Central memory CD4-positive, alpha-beta T cell (primary cell): Measurements from ENCODE around the gene PHC2.
A peak's percentile ranks its signal among the peaks of the same experiment; 100 is the strongest.

Source experiments
- DNase-seq: peaks from one replicate; pipeline ENCODE4 v3.0.0; 2022

Gene PHC2

GRCh38 chr1:33369081-33369480, 61.8 kb downstream of the PHC2 start:
- no peak for DNase-seq

GRCh38 chr1:33368431-33368830, 62.5 kb downstream of the PHC2 start:
- no peak for DNase-seq

DNA sequence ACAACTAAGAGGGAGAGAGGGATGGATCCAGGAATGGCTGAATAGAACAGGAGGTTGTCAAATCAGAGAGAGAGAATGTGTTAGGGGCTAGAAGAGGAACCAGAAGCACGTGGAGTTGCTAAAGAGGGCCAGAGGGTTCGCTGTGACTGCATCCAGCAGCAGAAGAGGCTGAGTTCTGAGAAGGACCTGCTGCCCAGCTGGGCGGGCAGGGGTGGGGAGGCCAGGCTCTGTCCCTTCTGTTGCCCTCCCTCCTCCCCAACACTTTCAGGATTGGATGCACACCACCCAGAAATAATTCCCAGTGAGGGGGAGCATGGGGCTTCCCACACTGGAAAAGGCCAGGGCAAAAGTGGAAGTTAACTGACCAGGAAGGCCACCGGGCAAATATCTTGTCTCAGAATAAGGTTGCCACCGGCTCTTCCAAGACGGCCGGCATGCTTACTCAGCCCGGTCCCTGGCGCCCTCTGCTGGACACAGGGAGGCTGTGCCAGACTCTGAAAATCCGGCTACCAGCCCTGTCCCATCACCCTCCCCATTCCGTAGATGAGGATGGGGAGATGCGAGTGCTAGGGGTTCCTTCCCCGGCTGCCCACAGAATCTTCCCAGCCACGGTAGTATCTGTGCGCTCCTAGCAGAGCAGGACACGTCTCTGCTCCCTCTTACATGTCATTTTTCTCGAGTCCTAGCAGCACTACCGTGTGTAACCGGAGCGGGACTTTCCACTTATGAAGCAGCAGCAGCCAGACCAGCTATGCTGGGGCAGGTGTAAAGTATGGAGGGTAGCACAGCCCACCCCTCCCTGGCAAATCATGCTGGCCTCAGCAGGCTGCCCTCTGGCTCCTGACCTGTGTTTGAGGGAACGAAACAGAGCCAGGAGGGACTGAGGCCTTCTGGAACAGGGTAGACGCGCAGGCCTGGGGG, 63.1 kb downstream of the PHC2 start:
- peak; percentile 74 for DNase-seq

DNA sequence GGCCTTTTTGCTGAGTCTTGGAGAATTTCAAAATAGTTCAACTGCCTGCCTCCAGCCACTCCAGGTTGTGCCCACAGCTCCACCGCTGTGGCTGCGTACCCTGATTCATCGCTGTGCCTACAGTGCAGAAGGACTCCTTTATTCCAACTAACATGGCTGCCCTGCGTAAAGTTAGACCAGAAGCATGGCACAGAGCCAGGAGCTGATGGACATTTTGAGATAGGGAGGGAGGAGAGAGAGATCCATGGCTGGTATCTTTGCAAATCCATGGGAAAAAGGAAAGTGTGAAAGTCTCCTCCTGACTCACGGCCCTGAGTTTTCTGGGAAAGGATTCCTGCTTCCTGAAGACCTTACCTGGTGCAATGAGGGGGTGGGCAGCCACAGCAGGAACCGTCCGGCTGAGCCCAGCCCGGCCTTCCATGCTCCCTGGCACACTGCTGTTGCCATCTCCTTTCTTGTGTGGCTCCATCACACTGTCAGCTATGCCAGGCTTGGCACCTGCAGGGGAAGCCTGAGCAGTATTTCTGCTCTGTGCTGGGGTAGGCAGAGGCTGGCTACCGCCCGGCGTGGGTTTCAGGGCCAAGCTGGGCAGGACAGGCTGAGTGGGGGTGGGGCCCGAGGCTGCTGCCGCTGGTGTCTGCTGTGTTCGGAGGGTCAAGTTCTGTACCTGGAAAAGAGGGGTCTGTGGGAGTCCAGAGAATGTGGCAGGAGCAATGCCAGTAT, 64.0 kb downstream of the PHC2 start:
- DNase-seq = no peak

DNA sequence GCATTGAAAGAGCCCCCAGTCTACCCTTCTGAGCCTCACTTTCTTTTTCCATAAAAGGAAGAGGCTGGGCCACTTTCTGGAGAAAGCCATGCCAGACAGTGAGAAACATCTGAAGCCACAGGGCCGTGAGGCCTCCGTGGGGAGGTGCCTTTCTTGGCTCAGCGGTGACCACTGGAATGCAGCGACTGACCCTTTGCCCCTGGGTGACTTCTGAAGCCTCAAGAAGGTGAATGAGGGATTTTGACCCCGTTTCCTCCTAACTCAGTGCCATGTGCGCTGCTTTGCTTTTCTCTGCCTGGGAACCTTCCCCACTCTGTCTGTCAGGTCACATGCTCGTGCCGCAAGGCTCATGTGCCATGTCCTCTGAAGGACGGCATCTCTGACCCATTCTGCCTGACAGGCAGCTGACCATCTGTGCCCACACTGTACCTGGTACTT, 65.3 kb downstream of the PHC2 start:
- DNase-seq = no peak

- DNase-seq = no peak
Observed at GRCh38 chr1:33364565-33364918, 66.4 kb downstream of the PHC2 start.

GRCh38 chr1:33363470-33363861, 67.4 kb downstream of the PHC2 start:
- DNase-seq = no peak

DNA sequence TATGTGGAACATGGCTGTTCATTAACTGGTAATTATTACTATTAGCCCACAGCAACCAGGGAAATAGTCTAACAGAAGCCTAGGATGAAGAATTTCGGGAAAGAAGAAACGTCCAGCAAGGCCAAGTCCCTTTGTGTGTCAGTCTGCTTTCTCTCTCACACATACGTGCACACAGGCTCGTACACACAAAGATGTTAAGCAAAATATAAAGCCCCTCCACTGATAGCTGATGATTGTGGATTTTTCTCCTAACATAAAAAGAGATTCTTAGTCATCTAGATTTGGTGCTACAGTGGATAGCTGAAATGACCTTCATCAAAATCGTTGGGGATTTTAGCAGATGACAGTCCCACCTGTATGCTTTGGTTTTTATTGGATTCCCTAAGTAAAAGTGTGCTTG, 67.9 kb downstream of the PHC2 start:
- DNase-seq = no peak

DNA sequence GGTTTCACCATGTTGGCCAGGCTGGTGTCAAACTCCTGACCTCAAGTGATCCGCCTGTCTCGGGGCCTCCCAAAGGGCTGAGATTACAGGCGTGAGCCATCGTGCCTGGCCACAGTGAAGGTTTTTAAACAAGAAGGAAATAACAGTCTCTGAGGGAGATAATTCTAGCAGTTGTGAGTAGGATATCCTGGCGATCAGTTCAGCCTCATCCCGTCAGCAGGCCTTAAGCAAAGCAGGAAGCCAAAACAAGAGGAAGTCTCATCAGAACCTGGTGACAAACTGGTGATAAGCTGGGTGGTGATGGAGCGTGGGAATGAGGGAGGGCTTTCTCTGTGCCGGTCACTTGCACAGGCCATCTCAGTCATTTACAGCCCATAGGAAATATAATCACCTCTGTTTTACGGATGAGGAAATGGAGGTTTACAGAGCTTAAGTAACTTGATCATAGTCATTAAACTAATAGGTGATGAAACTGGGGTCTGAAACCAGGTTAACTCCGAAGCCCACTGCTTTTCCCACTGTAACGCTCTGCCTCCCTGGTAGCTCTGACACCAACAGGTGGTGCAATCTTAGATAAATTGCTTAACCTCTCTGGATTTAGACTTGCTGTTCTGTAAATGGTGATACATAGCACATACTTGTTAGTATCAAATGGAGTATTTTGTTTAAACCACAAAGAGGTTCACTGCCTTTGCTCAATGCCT, 69.2 kb downstream of the PHC2 start:
- DNase-seq = no peak

DNA sequence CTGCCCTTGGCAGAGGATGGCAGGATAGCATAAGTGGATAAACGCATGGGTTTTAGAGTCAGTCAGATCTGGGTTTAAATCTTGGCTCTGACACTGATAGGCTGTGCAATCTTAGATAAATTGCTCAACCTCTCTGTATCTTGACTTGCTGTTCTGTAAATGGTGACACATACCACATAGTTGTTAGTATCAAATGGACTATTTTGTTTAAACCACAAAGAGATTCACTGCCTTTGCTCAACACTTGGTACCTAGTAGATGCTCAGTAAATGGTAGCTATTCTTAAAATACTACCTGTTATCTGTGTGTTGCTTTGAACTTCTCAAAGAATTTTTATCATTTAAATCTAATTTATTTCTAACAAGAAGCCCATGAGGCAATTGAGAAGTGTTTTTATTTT, 70.5 kb downstream of the PHC2 start:
- no peak for DNase-seq

DNA sequence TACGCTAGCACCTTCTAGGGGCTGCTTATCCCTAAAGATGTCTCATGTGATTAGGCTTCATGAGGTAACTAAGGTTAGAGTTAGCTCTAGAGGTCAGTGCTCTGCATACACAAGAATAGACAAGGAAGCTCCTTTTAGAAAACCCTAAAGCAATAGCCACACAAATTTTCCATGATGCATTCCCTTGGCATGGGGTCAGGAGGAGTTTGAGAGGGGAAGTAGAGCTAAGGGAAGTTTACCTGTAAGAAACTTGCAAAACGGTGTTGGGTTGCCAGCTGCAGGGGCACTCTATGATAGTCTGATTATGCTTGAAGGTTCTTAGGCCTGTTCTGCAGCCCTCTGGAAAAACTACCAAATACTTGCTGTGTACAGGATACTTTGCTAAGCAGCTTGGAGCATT, 71.0 kb downstream of the PHC2 start:
- DNase-seq = no peak

- no peak for DNase-seq
Observed at GRCh38 chr1:33358795-33359503, 71.9 kb downstream of the PHC2 start.

DNA sequence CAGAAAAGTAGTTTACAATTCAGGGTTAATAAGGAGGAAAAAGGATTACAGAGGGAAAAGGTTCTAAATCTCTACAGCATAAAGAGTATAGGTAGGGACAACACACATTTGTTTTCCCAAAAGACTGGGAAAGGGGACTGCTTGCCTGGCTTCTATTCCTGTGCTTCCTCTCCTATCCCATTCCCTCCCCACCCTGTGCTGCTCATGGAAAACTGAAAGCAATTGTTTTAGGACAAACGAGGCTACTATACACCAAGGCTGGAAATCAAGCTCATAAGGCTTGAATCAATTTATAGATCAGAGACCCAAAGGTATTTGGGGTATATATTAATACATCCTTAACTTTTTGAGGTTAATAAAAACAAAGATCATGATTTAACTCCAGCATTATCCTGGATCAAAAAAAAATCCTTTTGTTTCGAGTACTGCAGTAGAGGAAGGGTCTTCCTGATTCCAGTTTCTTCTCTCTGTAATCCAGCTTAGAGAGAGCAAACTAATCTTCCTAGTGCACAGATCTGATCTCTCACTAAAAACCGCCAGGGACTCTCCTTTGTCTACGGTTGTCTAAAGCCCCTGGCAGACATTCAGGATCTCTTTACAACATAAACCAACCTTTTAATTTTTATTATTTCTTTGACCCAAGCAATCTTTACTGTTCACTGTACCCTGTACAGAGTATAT, 72.6 kb downstream of the PHC2 start:
- DNase-seq = no peak

DNA sequence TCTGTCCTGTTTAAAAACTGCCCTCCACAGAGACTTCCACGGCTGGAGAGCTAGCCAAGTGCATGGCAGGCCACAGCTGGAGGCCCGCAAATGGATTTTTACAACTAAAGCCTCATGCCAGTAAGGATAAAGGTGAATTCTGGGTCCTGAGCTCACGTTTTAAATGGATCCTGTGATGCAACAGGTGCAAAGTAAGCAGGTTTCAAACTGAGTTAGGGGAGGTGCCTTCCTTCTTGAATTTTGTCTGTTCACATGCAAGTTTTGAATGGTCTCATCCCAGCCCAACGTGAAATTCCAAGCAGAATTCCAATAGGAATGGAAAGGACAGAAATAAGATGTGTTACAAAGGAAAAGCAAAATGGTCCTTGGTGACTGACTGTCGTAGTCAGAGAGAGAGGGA, 73.8 kb downstream of the PHC2 start:
- DNase-seq = no peak

- DNase-seq = no peak
Observed at GRCh38 chr1:33354707-33355316, 76.1 kb downstream of the PHC2 start.

DNA sequence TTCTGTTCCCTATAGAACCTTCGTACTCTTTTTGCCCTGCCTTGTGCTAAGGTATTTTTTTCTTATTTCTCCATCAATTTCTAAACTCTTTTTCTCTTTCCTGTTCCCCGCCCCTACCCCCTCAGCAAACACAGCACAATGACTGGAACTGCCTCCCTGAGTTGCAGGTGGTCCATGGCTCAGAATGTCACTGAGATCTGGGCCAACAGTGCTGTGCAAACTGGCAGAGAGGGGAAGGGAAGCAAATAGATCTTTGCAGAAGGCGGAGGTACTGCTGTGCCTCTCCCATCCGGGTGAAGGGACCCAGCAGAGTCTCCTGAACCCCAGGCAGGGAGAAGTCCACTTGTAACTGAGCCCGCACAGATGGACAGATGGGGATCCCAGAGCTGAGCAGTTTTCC, 77.4 kb downstream of the PHC2 start:
- DNase-seq = no peak

- no peak for DNase-seq
Observed at GRCh38 chr1:33351281-33351660, 79.6 kb downstream of the PHC2 start.

DNA sequence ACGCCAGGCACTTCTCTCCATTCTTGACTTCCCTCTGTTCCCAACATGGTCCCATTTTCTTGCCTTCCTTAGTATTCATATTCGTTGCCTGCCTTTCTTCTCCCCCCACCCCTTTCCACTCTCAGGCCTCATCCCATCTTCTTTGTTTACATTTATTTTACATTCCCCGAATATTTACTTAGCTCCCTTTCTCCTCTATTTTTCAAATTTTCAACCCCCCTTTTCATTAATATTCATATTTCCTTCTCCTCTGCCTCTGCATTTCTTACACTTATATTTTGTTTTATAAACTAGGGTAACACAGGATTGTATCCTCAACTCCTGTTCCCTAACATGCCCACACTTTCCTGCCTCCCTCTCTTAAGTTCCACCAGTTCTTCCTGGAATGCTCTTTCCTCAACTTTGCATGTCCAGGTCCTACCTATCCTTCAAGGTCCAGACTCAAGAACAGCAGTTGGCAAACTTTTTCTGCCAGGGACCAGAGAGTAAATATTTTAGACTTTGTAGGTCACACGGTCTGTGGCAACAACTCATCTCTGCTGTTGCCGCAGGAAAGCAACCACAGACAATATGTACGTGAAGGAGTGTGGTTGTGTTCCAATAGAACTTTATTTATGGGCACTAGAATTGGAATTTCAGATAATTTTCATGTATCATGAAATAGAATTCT, 80.1 kb downstream of the PHC2 start:
- DNase-seq = no peak

DNA sequence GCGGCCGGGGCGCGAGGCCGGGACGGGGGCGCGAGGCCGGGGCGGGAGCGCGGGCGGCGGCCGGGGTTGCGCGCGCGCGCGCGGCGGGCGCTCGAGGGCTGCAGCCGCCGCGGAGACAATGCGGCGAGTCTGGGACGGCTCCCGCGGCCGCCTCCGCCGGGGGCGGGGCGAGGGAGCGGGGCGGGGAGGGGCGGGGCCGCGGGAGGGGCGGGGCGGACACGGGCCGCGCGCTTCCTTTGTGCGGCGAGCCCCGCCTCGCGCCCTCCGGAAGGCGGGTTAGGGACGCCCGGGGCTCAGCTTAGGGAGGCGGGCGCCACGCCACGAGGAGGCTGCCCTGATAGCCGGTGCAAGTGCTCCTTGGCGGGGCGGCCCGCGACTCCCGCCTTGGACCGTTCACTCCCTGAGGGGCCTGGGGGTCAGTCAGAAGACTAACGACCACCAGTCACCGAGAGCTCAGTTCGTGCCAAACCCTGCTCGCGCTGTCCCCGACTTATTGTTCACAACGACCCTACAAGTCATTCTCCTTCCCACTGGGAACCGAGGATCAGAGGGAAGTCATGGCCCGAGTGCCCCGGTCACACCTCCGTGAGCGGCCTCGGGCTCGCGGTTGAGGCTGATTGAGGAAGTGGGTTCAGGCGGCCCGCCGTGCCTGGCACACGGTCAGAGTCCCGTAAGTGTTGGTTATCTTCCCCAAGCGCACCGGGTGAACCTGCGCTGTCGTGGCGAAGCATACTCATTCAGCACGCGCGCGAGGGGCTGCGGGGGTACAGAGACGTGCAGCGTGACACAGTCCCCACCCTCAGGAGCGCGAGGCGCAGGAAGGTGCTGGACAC, 80.9 kb downstream of the PHC2 start:
- DNase-seq = peak; percentile 72

DNA sequence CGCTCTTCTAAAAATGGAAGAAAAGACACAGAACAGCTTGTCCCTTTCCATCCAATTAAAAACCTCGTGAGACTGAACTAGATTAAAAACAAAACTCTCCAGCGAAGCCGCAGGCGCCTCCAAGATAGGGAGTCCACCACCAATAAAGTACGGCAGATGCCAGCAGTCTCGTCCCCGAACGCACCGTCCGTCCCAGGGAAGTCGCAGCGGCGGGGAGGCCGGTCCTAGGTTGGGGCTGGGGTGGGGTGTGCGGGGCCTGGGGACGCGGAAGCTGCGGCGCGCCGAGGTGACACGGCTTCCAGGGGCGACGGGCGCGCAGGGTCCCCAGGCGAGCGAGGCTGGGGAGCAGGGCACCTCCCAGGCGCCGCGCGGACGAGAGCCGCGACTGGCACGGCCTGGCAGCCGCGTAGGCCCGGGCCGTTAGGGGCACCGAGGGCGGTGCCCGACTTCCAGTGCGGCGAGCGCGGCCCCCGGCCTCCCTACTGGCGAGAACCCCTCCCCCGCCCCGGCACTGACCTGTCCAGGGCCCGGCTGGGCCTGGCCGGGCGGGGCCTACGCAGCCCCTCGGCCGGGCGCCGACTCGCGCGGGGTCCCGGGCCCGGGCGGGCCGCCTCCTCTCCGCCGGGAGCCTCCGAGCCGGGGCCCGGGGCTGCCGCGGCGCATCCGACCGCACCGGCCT, 81.7 kb downstream of the PHC2 start:
- DNase-seq = peak; percentile 33
